Transverse colon (tissue), 4 donors: ENCODE measurements around the gene FST.

Source experiments
- CTCF ChIP-seq, 5 experiments: fragments of 200-600 bp in 3 of 5; fragments of 450-650 bp in 2 of 5; sonication (generic) in 3 of 5; IDR thresholded peaks; 1 replicate in 2 of 5; 2 replicates in 3 of 5; pipeline ENCODE4 v1.5.1; 2016 to 2017; ENCODE audit warnings: antibody characterized with exemption in 5 of 5, inconsistent platforms in 3 of 5, mild to moderate bottlenecking in 2 of 5, moderate library complexity in 1 of 5
- POLR2A ChIP-seq: fragments of 450-650 bp; IDR thresholded peaks from one replicate; pipeline ENCODE4 v1.6.1; 2016; ENCODE audit warnings: antibody characterized with exemption, mild to moderate bottlenecking, moderate library complexity
- POLR2AphosphoS5 ChIP-seq, 3 donors: sonication (generic); formaldehyde crosslinking; IDR thresholded peaks; one replicate each; pipeline ENCODE4 v1.6.1; 2016; ENCODE audit warnings: antibody characterized with exemption in 3 of 3

- TF ChIP-seq POLR2A (no peak), CTCF (IDR thresholded peaks at IDR 0.05) (no peak), POLR2AphosphoS5 (IDR thresholded peaks at IDR 0.05) (no peak)
Observed at GRCh38 chr5:53438079-53438478, 42.4 kb upstream of the FST start.
